ENCODE measurements around the gene AKAP6.
A peak's percentile ranks its signal among the peaks of the same experiment; 100 is the strongest.
"Not testable (repeated sequence)": the region's sequence is repeated elsewhere in the genome, so short reads cannot be mapped to it uniquely, and the experiment has no call there.

Gene AKAP6

DNA sequence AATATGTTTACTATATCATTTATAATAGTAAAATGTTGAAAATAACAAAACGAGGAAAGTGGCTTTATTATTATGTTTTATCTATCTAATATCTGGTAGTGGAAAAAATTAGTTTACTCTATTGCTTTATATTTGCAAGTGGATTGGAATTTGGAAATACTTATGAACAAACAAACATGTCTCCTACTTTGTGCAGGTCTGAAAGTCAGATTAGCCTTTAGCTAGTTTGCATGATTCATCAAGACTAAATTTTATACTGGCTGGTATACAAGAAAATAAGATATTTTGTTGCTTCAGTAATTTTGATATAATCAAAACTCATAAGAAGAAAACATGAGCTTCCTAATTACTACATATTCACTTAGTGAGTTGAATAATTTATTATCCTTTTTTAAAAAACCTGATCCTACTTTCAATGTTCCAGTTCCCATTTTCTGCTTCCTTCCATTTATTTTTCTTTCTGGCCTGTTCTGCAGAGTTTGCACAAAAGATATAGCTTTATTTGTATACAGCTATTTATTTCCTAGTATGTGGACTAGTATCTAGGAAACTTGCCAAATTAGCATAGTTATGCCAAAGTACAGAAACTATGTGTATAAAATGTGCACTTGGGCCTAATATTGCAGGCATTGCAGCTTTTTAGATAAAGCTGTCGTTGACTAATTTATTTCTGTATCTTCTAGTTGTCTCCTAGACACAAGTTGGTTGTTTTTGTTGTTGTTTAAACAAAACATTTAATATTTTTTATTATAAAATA lies 122.0 kb downstream of the AKAP6 start:
- DNase-seq: no peak

DNA sequence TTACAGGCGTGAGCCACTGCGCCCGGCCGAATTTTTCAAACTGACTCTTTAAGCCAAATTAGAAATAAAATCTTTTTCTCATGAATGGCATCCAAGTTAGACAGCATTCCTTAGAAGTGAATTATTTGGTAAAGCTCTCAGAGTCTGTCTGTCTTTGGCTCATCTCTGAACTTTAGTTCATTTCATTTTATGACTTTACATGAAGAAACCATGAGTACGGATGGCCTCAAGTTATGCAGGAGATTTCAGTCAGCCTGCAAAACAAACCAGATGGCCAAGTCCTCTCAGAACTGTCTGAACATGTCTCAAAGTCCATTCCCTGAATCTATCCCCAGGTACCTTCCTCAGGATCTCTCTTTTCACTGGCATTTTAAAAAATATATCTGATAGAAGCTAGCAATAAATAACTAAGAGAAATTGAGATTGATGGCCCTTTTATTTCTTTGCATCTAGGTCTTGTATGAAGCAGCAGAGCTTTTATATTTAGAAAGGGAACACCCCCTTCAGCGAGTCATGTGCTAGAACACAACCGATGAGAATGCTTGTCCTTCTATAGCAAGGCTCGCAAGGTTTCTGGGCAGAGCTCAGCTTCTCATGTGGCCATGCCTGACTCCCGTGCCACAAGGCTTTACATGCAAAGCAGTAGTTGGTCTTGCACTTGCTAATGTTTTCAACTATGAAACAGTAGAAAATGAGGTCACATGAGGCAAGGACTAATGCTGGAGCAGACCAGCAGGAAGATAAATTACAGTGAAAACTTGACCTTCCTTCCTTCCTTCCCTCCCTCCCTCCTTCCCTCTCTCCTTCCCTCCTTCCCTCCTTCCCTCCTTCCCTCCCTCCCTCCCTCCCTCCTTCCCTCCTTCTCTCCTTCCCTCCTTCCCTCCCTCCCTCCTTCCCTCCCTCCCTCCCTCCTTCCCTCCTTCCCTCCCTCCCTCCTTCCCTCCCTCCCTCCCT lies 125.0 kb downstream of the AKAP6 start:
- DNase-seq: no peak

DNA sequence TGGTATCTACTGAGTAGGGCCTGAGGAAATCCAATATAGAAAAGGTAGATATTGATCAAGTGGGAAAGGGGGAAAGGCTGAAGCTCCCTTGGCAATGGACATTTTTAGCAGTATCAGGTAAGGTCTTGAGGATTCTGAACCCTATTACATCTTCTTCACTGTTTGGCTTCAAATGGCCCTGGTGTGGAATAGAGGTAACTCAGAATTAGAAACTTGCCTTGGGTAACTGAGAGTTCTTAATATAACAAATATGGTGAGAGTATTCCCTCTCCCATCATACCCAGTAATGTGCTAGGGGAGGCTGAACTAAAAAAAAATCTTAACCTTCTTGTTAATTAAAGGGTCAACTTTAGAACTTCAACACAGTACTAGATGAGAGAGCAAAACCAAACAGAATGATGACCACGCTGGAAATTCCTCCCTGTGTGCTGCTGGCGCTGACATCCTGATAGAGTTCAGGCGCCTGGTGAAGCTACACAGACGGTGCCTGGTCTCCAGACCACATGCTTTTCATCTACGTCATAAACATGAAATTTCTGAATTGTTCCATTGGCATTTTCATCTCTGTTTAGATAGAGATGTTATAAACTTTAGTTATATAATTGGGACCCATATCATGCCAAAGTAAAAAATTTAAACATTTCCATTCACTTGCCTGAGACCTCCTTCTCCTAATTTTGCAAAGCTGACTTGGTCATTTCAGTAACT lies 128.3 kb downstream of the AKAP6 start:
- DNase-seq: no peak

DNA sequence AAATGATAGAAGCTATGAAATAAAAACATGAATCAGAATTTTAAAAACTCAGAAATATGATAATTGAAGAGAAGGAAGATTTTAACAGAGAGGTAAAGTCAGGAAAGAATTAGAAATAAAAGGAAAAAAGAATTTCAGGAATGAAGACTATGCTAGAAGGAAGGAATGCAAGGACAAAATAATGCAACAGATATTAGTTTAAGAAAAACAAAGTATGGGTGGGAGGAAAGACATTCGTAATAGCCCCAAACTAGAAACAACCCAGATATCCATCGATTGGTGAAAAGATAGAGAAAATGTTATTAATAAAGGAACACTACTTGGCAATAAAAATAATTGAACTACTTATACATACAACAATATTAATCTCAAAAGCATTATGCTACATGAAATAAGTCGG lies 129.6 kb downstream of the AKAP6 start:
- no peak for DNase-seq

DNA sequence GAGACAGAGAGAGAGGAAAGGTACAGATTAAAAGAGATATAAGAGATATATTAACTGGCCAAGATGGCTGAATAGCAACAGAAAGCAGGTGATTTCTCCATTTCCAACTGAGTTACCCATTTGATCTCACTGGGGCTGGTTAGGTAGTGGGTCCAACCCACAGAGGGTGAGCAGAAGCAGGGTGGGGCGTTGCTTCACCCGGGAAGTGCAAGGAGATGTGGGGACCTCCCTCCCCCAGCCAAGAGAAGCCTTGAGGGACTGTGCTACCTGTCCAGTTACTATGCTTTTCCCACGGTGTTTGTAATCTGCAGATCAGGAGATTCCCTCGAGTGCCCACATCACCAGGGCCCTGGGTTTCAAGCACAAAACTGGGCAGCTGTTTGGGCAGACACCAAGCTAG lies 131.2 kb downstream of the AKAP6 start:
- no peak for DNase-seq

DNA sequence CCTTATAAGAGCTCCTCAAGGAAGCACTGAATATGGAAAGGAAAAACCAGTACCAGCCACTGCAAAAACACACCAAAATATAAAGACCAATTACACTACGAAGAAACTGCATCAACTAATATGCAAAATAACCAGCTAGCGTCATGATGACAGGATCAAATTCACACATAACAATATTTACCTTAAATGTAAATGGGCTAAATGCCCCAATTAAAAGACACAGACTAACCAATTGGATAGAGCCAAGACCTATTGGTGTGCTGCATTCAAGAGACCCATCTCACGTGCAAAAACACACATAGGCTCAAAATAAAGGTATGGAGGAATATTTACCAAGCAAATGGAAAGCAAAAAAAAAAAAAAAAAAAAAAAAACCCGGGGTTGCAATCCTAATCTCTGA lies 133.5 kb downstream of the AKAP6 start:
- not testable (repeated sequence) for DNase-seq

DNA sequence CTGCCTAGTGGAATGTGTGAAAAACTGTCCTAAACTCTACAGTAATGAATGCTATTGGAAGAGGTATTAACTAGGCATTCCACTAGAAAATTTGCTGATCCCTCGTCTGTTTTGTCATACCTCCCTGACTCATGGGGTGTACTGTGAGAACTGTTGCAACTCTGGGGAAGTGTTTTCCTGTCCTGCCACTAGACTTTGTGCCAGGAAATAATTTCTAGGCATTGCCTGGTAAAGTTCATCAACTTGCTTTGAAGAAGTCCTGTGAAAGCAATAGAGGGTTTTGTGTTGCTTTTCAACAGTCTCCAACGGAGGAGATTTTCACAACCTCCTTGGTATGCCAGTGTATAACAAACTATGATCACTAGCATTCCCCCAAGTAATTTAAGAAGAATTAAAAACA lies 139.9 kb downstream of the AKAP6 start:
- DNase-seq: no peak

DNA sequence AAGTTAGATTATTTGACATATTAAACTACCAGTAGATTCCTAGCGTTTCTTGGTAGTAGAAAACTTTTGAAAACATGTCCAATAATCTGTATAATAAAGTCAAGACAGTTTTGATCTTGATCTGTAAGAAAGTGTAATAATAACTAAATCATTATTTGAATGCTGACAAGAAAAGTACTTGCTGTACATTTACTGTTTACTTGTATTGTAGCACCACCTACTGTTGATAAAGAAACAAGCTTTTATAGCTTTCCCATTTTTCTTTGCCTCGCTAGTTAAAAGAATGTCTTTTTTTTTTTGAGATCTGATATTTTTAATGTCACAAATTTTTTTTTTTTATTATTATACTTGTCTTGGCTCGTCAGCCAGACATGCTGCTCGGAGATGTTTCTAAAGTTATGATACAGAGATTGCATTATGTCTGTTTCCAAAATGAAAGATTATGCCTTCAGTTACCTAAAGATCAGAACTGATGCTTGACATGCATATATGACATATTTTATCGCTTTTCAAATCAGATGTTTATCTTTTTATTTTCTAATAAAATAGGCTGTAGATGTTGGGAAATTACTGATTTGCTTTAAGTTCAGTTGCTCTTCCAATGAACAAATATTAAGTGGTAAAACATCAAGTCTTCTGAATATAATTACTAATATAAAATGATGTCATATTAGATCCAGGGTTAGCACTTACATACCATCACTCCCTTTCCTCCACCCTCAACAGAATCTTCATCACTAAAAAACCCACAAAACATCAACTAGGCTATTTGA lies 140.5 kb downstream of the AKAP6 start:
- DNase-seq: peak; percentile 13

DNA sequence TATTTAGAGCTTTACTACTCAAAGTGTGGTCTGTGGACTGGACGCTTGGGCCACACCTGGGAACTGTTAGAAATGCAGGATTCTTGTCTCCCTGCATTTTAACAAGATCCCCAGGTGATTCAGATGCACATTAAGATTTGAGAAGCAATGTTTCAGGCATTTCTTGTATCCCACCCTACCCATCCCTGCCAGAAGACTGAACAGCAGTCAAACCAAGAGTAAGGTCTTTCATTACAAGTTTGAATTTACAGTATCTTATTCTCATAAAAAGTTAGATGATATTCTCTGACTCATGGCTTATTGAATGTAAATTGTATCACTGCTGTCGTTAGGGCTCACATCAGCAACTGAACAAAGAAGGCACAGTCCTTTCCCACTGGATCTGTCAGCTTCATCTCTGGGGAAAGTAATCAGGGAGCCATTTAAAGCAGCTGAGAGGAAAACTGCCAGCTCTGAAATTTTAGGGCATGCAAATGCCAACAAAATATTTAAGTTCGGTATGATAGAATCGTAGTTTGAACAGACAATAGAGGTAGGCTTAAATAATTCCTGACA lies 141.1 kb downstream of the AKAP6 start:
- no peak for DNase-seq

DNA sequence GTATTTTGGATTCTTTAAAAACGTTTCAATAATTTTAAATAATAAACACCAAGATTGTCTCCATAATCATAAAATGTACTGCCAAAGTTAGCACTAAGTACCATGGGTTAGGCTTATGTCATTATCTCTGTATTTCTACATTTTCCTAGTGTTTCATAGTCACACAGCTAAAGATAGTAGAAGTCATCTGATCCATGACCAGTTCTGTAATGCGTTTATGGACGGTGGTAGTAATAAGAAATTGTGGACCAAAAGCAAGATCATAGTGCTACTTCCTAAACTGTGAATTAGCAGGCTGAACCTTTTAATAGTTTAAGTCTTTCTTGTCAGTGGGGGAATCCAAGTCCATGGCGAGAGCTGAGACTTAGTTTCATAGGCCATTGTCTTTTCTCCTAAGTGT lies 142.1 kb downstream of the AKAP6 start:
- no peak for DNase-seq

DNA sequence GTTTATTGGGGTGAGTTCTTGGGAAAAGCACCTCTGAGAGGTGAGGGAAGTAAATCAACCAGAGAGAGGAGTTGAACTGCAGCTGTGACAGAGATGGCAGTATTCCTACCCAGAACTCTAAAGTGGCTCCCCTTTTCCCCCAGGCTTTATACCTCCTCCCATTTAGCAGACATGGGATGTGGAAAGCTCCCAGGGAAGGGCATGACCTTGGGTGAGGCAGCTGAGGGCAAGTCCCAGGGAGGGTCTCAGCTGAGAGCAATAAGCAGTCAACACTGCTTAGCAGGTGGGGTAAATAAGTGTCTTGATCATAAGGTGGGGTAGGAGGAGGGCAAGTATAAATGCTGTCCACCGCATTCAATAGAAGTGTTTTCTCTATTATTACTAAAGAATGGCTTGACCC lies 143.0 kb downstream of the AKAP6 start:
- DNase-seq: no peak

DNA sequence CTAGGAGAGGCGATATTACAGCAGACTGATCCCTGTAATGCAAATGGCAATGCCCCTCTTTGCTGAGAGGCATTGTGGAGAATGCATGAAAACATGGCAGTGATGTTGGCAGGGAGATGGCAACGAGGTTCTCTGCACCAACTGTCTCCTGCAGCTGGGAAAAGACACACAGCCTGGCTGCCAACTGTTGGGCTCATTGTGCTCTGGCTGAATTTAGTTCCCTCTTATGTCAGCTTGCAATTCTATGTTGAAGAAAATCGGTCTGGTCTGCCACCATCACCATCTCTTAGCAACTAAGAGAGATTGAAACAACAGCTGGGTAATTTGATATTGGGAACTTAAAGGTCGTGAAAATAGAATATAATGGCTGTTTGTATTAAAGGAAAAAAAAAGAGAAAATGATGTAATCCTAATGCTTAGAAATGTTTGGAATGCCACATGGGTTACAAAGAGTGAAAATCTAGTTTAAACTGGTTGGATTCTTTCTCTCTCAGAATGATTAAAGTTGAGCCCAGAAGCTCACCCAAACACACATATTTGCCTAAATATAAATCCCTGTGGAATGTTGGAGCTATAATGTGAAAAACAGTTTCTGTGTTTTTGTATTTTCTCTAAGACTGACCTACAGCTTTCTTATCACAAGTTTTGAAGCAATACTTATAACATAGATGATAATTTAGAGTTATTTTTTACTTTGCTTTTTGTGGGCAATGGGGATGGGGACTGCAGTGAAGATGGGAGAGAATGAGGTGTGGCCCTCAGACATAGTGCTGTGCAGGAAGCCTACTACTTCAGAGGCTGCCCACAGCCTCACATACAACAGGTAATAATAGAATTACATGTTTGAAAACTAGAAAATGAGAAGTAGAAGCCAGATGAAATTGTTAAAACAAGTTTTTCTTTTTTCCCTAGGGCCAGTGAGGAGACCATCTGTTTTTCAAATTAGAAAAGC lies 143.7 kb downstream of the AKAP6 start:
- no peak for DNase-seq

DNA sequence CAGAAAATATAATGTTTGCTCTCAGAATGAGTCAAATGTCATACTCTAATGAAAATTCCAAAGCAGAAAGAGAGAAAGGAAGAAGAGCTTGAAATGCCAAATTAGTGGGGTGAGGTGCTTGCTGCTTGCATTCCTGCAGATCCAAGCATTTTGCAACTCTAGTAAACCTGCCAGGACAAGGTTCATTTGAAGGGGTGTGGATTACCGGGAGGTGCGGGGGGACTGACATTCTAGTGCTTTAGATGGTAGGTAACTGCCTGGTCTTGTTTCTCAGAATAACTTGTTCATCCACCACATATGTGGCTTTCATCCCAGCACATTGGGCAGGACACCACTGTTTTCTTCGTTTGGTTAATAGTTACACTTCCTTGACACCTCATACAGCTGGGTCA lies 144.4 kb downstream of the AKAP6 start:
- no peak for DNase-seq

DNA sequence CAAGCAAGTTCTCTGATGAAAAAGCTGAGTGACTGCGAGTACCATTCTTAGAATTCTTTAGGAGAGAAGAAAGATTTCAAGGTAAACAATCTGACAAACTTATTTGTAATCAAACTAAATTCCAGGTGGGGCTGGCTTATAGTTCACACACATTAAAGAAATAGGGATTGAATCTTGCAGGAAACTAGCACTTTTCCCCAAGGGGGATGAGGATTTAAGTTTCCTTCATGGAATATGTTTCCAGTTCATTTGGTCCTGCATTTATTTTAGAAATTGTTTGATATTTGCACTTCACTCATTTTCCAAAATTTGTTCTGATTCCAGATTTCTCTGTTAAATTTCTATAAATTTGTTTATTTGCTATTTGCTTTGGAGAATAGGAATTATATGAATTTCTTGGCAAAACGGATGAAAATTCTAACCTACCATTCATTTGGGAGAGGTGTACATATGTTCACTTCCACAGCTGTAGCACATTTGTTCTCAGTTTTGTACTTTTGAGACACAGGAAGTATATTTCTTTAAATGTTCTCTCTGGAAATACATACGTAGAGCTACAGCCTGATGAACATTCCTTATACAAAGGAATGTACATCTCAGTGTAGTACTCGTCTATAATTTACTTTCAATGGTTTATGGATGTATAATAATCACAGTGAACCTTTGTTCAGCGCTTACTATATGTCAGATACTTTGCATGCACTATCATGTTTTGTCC lies 145.5 kb downstream of the AKAP6 start:
- no peak for DNase-seq

DNA sequence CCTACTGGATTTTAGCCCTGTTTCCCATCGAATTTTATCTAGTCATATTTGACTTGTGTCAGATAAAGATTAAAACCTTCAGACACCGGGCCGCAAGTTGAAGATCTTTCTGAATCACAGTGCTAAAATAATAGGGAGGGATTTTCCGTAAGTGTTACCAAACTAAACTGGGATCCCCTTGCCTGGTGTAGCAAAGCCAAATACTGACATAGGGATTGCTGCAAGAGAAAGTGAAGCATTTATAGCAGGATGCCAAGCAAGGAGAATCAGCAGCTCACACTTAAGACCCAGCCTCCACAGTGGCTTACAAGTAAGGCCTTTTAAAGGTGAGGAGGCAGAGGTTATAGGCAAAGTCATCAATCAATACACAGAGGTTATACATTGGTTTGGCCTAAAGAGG lies 147.4 kb downstream of the AKAP6 start:
- no peak for DNase-seq

DNA sequence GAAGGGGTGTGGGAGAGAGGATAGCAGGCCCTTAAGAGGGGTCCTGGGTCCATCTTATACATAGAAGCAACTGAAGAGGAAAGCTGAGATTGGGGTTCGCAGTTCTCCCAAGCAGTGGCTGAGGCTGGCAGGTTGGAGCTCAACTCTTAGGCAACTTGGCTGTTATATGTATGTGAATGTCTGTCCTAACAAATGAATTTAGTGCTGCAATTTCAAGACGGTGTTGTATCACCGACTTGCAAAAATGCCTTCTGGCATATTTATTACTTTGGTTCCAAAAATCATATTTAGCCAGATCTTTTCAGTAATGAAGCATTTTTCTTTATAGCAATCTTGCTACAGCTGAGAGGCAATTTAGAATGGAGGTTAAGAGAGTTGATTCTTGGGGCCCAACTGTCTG lies 148.3 kb downstream of the AKAP6 start:
- DNase-seq: no peak

DNA sequence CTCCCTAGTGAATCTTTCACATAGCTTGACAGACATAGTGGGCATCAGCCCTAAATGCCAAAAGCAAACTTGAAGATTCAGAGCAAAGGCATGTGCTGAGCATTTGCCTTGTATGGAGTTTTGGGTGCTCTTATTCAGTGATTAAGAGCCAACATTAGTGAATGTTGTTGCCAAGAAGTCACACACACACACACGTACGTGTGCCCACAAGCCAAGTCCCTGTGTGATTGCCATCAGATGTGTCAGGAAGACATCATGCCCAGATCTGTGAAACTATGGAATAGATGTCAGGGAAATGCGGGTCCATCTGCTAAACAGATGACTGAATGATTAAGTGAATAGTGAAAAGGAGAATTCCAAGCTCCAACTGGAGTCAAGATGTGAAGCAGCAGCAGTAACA lies 149.0 kb downstream of the AKAP6 start:
- DNase-seq: no peak

DNA sequence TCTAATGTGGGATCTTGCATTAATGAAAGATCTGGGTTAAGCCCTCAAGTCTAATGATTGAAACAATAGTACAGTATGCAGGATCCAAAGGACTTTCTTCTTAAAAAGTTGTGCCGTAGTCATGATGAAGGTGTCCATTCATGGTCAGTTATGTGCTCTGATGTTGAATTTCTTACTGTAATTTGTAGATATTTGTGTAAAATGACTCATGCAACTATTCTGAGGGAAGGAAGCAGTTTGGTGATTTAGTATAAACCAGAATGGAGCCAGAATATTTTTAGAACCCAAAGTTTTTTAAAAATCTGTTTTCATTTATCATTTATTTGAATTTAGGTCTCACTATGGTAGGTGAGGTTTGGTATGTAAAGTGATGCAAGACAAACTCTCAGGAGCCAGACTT lies 151.2 kb downstream of the AKAP6 start:
- DNase-seq: no peak

DNA sequence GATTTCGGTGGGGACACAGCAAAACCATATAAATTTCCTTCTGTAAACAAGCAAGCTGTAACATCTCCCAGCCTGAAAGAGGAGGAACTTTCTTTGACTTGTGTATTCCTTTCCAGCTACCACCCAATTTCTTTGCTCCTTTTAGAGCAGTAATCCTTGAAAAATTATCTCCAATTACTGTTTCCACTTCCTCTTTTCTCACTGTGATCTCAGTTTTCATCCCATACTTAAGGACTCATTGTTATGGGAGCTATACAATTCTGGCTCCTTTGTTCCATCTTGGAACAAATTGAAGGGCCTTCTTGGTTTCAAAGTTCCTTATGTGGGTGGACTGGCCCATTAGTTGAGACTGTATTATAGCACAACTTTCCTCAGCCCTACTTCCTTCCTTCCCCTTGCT lies 152.6 kb downstream of the AKAP6 start:
- no peak for DNase-seq

DNA sequence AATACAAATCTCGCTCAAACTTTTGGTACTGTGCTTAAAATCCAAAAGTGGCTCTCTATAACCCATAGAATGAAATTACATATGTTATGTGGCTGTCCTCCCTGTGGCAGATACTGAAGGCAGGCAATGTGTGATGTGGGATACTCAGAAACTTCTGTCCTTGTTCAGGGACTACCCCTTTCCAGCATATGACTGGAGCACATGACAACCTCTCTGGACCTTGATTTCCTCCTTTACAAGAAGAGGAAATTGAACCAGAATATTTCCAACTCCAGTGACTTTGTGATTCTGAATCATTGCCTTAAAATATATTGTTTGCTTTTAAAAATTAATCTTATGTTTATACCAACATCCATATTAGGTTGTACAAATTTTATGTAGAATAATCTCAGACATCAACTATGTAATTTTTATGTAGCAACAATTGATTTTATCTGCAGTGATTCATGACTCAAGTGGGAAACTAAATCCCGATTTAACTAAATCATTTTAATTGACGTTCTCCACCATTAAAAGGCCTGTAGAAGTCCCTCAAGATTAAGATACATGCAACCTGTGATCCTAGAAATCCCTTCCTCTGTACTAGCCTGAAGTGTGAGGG lies 162.4 kb downstream of the AKAP6 start:
- DNase-seq: no peak

Measured in activated CD4-positive, alpha-beta T cell treated with anti-CD3 and anti-CD28 coated beads, Interleukin-2, amount 50 U/mL, for 16 hours (primary cell).